ENCODE data around the gene ADCY1.

GRCh38 chr7:45662540-45663166 is 88.5 kb downstream of the ADCY1 start:
- TF ChIP-seq CTCF (optimal IDR thresholded peaks at IDR 0.05 in 1 of 3, IDR thresholded peaks at IDR 0.05 in 1 of 3, conservative IDR thresholded peaks at IDR 0.05 in 1 of 3; ENCODE audit: extremely low read depth in 1 of 3, insufficient read depth in 2 of 3, low read length in 3 of 3) = no peak
- no peak for TF ChIP-seq EZH2 (IDR thresholded peaks at IDR 0.05; ENCODE audit: low read length)
